Parathyroid adenoma (tissue), 2 donors: ENCODE data around the gene SPINK1.

ENCODE experiments used
- H2AFZ ChIP-seq: fragments of 300-600 bp; sonication (generic); one replicate; pipeline ENCODE4 v1.7.0; 2017; ENCODE audit warnings: antibody characterized with exemption, mild to moderate bottlenecking
- H3K27ac ChIP-seq: fragments of 300-600 bp; sonication (generic); one replicate; pipeline ENCODE4 v1.7.0; 2017
- H3K27me3 ChIP-seq: fragments of 300-600 bp; sonication (generic); one replicate; pipeline ENCODE4 v1.7.0; 2017; ENCODE audit warnings: low read length; ENCODE audit not compliant: control insufficient read depth, insufficient read depth
- H3K36me3 ChIP-seq: fragments of 300-600 bp; sonication (generic); one replicate; pipeline ENCODE4 v1.7.0; 2017; ENCODE audit warnings: low read length; ENCODE audit not compliant: control insufficient read depth, insufficient read depth
- H3K4me1 ChIP-seq: fragments of 300-600 bp; sonication (generic); one replicate; pipeline ENCODE4 v1.7.0; 2017; ENCODE audit warnings: control low read depth
- H3K4me2 ChIP-seq: fragments of 300-600 bp; sonication (generic); one replicate; pipeline ENCODE4 v1.7.0; 2017; ENCODE audit warnings: low read length
- H3K4me3 ChIP-seq: fragments of 300-600 bp; sonication (generic); one replicate; pipeline ENCODE4 v1.7.0; 2017; ENCODE audit warnings: low read depth, low read length
- H3K79me2 ChIP-seq: fragments of 300-600 bp; sonication (generic); one replicate; pipeline ENCODE4 v1.7.0; 2017; ENCODE audit warnings: control low read depth
- H3K9ac ChIP-seq: fragments of 300-600 bp; sonication (generic); one replicate; pipeline ENCODE4 v1.7.0; 2017; ENCODE audit warnings: mild to moderate bottlenecking
- H3K9me3 ChIP-seq: fragments of 300-600 bp; sonication (generic); one replicate; pipeline ENCODE4 v1.7.0; 2017; ENCODE audit warnings: low read length; ENCODE audit not compliant: control insufficient read depth
- CTCF ChIP-seq: fragments of 300-600 bp; sonication (generic); IDR thresholded peaks from one replicate; pipeline ENCODE4 v1.7.0; 2017; ENCODE audit warnings: antibody characterized with exemption, mild to moderate bottlenecking
- donor health status: primary hyperparathyroidism.

Gene SPINK1

GRCh38 chr5:147821766-147822165 is 9.7 kb downstream of the SPINK1 start:
- no peaks in the 10 kb centered on the region for H3K9me3 ChIP-seq
- peak overlapping the region; percentile 14 for H2AFZ ChIP-seq
- H3K36me3 ChIP-seq: no peaks in the 10 kb centered on the region
- H3K27ac ChIP-seq: no peak overlapping the region
- no peak overlapping the region for H3K4me3 ChIP-seq
- no peaks in the 10 kb centered on the region for H3K4me1 ChIP-seq
- H3K79me2 ChIP-seq: no peaks in the 10 kb centered on the region
- no peaks in the 10 kb centered on the region for H3K27me3 ChIP-seq
- H3K9ac ChIP-seq: no peak overlapping the region
- no peak for TF ChIP-seq CTCF
- no peak overlapping the region for H3K4me2 ChIP-seq

GRCh38 chr5:147819261-147819770 is 12.2 kb downstream of the SPINK1 start:
- no peaks in the 10 kb centered on the region for H3K9me3 ChIP-seq
- no peaks in the 10 kb centered on the region for H3K4me1 ChIP-seq
- no peaks in the 10 kb centered on the region for H3K79me2 ChIP-seq
- no peak overlapping the region for H3K9ac ChIP-seq
- H3K27ac ChIP-seq: no peak overlapping the region
- TF ChIP-seq CTCF: no peak
- no peak overlapping the region for H2AFZ ChIP-seq
- no peaks in the 10 kb centered on the region for H3K36me3 ChIP-seq
- H3K4me2 ChIP-seq: no peak overlapping the region
- no peak overlapping the region for H3K4me3 ChIP-seq
- H3K27me3 ChIP-seq: no peaks in the 10 kb centered on the region

GRCh38 chr5:147818290-147818689 is 13.2 kb downstream of the SPINK1 start:
- no peak overlapping the region for H3K9ac ChIP-seq
- no peaks in the 10 kb centered on the region for H3K4me1 ChIP-seq
- no peaks in the 10 kb centered on the region for H3K27me3 ChIP-seq
- no peak for TF ChIP-seq CTCF
- no peaks in the 10 kb centered on the region for H3K9me3 ChIP-seq
- H2AFZ ChIP-seq: peak overlapping the region; percentile 17
- no peak overlapping the region for H3K4me3 ChIP-seq
- H3K36me3 ChIP-seq: no peaks in the 10 kb centered on the region
- no peak overlapping the region for H3K4me2 ChIP-seq
- H3K27ac ChIP-seq: no peak overlapping the region
- H3K79me2 ChIP-seq: no peaks in the 10 kb centered on the region

GRCh38 chr5:147813696-147814095 is 17.8 kb downstream of the SPINK1 start:
- TF ChIP-seq CTCF: no peak
- Histone ChIP-seq H3K27me3 (no peaks in the 10 kb centered on the region), H3K9ac (no peak overlapping the region)

More at GRCh38 chr5:147813696-147814095, 17.8 kb downstream of the SPINK1 start:
- no peaks in the 10 kb centered on the region for H3K9me3 ChIP-seq
- no peak overlapping the region for H3K27ac ChIP-seq
- no peak overlapping the region for H3K4me2 ChIP-seq
- H3K79me2 ChIP-seq: no peaks in the 10 kb centered on the region
- no peak overlapping the region for H3K4me3 ChIP-seq
- peak overlapping the region; percentile 30 for H2AFZ ChIP-seq
- H3K4me1 ChIP-seq: peaks cover 3% of the 10 kb centered on the region
- no peaks in the 10 kb centered on the region for H3K36me3 ChIP-seq
